GM12892 (cell line): ENCODE measurements around the gene COL26A1.

Experiments
- POLR2A ChIP-seq: IDR thresholded peaks from 2 replicates; pipeline ENCODE4 v1.6.1; 2011; ENCODE audit warnings: low read depth, low read length, control low read depth
- POLR2AphosphoS5 ChIP-seq: IDR thresholded peaks from 2 replicates; pipeline ENCODE4 v1.6.1; 2011; ENCODE audit warnings: low read depth, low read length, control low read depth

DNA sequence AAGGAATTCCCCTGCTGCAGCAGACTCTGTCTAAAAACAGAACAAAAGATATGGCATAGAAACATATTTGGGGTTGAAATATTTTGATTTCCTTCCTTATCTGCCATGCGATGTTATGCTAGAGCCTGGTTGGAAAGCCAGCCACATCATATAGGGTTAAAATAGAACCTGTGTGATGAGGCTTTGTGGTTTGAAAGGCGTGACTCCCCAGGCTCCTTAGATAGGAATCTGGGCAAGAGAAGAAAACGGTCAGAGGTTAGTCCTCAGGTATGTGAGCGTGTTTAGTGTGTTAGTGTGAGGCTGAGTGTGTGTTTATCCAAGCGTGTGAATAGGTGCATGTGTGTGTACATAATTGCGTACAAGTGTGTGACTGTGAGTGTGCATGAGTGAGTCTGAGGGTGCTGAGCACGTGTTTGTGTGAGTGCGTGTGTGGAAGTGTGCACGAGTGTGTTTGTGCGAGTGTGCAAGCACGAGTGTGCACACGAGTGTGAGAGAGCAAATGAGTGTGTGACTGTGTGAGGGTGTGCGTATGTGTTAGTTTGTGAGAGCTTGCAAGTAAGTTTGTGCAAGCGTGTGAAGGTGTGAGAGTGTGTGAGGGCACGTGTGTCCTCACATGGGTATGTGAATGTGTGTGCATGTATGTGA lies 79.9 kb downstream of the COL26A1 start:
- TF ChIP-seq POLR2A (no peak), POLR2AphosphoS5 (no peak)
